MM.1S (cell line): ENCODE data around the gene FGD1.

Source experiments
- DNase-seq: peaks from one replicate; pipeline ENCODE4 v3.0.0-alpha.2; 2015
- H2AFZ ChIP-seq: fragments of 300-600 bp; sonication (generic); 2 replicates; pipeline ENCODE4 v1.6.0; 2016; ENCODE audit warnings: antibody characterized with exemption, low read length
- H3F3A ChIP-seq: fragments of 300-600 bp; sonication (generic); 2 replicates; pipeline ENCODE4 v1.6.1; 2016; ENCODE audit warnings: mild to moderate bottlenecking, antibody characterized with exemption, low read length, moderate library complexity, mixed read lengths; ENCODE audit not compliant: insufficient read depth
- H3K27ac ChIP-seq: fragments of 300-600 bp; sonication (generic); 2 replicates; pipeline ENCODE4 v1.5.1; 2016; ENCODE audit warnings: mild to moderate bottlenecking, low read length
- H3K27me3 ChIP-seq: fragments of 300-600 bp; sonication (generic); replicated peaks from 2 replicates; pipeline ENCODE4 v1.6.0; 2016; ENCODE audit warnings: low read length; ENCODE audit not compliant: insufficient read depth
- H3K36me3 ChIP-seq: fragments of 300-600 bp; sonication (generic); replicated peaks from 2 replicates; pipeline ENCODE4 v1.6.1; 2016; ENCODE audit warnings: mild to moderate bottlenecking, low read length, mixed read lengths; ENCODE audit not compliant: insufficient read depth
- H3K4me1 ChIP-seq: fragments of 300-600 bp; sonication (generic); 2 replicates; pipeline ENCODE4 v1.6.1; 2016; ENCODE audit warnings: low read length, mixed read lengths
- H3K4me2 ChIP-seq: fragments of 300-600 bp; sonication (generic); 2 replicates; pipeline ENCODE4 v1.6.0; 2016; ENCODE audit warnings: low read depth, low read length
- H3K4me3 ChIP-seq: fragments of 300-600 bp; sonication (generic); 2 replicates; pipeline ENCODE4 v1.5.1; 2016; ENCODE audit warnings: low read length, mixed read lengths
- H3K79me2 ChIP-seq: fragments of 300-600 bp; sonication (generic); 2 replicates; pipeline ENCODE4 v1.6.1; 2016; ENCODE audit warnings: mixed run types, low read length, mixed read lengths
- H3K9ac ChIP-seq: fragments of 300-600 bp; sonication (generic); 2 replicates; pipeline ENCODE4 v1.6.1; 2016; ENCODE audit warnings: low read length, mixed read lengths
- H3K9me2 ChIP-seq: fragments of 300-600 bp; sonication (generic); replicated peaks from 2 replicates; pipeline ENCODE4 v1.6.1; 2016; ENCODE audit warnings: mild to moderate bottlenecking, low read length, mixed read lengths; ENCODE audit not compliant: insufficient read depth
- H3K9me3 ChIP-seq: fragments of 300-600 bp; sonication (generic); replicated peaks from 2 replicates; pipeline ENCODE4 v1.6.1; 2016; ENCODE audit warnings: mild to moderate bottlenecking, low read length, mixed read lengths; ENCODE audit not compliant: insufficient read depth
- H4K20me1 ChIP-seq: fragments of 300-600 bp; sonication (generic); 2 replicates; pipeline ENCODE4 v1.6.1; 2016; ENCODE audit warnings: mild to moderate bottlenecking, low read length, moderate library complexity, mixed read lengths; ENCODE audit not compliant: insufficient read depth
- EZH2 ChIP-seq: fragments of 300-600 bp; sonication (generic); optimal IDR thresholded peaks from 2 replicates; pipeline ENCODE3; 2017; ENCODE audit warnings: low read depth, mild to moderate bottlenecking, antibody characterized with exemption, low read length, mixed read lengths
- EZH2phosphoT487 ChIP-seq: fragments of 300-600 bp; sonication (generic); IDR thresholded peaks from 2 replicates; pipeline ENCODE4 v1.6.1; 2018; ENCODE audit warnings: antibody characterized with exemption, low read length
- TF ChIP-seq, protein P1 (sequence below): fragments of 300-600 bp; sonication (generic); IDR thresholded peaks from 2 replicates; pipeline ENCODE4 v1.5.1; 2016; ENCODE audit warnings: antibody characterized with exemption, low read length, mixed read lengths

FGD1 gene

GRCh38 chrX:54419559-54420302 is 76.3 kb downstream of the FGD1 start:
- no peaks in the 10 kb centered on the region for H3K79me2 ChIP-seq
- no peak overlapping the region for H3K4me3 ChIP-seq
- H4K20me1 ChIP-seq = no peaks in the 10 kb centered on the region
- H3K36me3 ChIP-seq = no peaks in the 10 kb centered on the region
- no peak overlapping the region for H3K4me2 ChIP-seq
- H3K4me1 ChIP-seq = no peaks in the 10 kb centered on the region
- H3F3A ChIP-seq = no peaks in the 10 kb centered on the region
- H3K9ac ChIP-seq = no peak overlapping the region
- H3K9me2 ChIP-seq = no peaks in the 10 kb centered on the region
- H3K27ac ChIP-seq = no peak overlapping the region
- no peak overlapping the region for H2AFZ ChIP-seq
- TF ChIP-seq EZH2phosphoT487 (no peak), EZH2 (no peak)
- TF ChIP-seq, protein P1, sequence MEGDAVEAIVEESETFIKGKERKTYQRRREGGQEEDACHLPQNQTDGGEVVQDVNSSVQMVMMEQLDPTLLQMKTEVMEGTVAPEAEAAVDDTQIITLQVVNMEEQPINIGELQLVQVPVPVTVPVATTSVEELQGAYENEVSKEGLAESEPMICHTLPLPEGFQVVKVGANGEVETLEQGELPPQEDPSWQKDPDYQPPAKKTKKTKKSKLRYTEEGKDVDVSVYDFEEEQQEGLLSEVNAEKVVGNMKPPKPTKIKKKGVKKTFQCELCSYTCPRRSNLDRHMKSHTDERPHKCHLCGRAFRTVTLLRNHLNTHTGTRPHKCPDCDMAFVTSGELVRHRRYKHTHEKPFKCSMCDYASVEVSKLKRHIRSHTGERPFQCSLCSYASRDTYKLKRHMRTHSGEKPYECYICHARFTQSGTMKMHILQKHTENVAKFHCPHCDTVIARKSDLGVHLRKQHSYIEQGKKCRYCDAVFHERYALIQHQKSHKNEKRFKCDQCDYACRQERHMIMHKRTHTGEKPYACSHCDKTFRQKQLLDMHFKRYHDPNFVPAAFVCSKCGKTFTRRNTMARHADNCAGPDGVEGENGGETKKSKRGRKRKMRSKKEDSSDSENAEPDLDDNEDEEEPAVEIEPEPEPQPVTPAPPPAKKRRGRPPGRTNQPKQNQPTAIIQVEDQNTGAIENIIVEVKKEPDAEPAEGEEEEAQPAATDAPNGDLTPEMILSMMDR = no peak
- no peaks in the 10 kb centered on the region for H3K27me3 ChIP-seq
- H3K9me3 ChIP-seq = no peaks in the 10 kb centered on the region
- DNase-seq = no peak

DNA sequence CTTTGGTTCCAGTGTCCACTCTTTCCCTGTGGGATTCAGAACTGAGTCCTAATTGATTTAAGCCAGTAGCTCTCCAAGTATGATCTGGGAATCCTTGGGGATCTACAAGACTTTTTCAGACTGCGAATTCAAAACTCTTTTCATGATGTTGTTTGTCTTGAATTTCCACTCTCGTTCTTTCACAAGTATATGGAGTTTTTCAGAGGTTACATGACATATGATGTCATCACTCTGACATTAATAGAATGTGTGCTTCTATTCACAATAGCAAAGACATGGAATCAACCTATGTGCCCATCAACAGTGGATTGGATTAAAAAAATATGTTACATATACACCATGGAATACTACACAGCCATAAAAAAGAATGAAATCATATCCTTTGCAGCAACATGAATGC is 79.1 kb downstream of the FGD1 start:
- H4K20me1 ChIP-seq = no peaks in the 10 kb centered on the region
- H3K79me2 ChIP-seq = no peaks in the 10 kb centered on the region
- H3K4me2 ChIP-seq = no peak overlapping the region

DNA sequence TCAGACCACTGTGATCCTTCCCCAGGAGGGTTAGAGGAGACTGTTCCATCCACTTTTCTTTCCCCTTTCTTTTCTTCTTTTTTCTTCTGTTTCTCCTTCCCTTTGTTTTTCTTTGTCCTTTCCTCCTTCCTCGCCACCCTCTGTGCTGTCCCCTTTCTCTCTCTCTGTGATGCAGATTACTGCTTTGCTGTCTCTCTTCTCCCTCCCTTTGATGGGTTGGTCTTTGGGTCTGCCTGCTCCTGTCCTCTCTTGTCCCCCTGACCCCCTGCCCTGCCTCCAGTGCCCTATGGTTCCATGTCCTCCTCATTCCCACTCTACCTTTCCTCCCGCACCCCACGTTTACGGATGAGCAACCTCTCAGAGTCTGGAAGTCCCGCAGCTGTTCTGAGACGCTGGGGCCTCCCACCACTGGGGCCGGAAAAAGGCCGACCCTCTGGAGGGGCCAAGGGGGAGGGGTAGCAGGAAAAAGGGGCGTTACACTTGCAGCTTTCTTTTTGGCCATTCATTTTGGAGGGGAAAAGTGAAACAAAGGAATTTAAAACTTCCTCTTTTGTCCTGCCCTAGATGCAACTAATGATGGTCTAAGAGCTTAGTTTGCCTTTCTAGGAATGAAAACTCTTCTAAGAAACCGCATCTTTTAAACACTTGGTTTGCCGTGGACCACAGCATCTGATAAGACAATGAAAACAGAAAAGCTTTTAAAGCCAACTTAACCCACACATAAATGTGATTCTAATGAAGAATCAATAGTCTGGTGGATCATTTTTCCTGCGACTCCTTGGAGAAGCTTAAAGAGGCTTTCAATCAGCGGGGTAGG is 80.3 kb downstream of the FGD1 start:
- H2AFZ ChIP-seq = no peak overlapping the region
- no peaks in the 10 kb centered on the region for H3K9me3 ChIP-seq
- no peak overlapping the region for H3K4me2 ChIP-seq
- H3K79me2 ChIP-seq = no peaks in the 10 kb centered on the region
- H4K20me1 ChIP-seq = no peaks in the 10 kb centered on the region
- H3K4me3 ChIP-seq = no peak overlapping the region
- no peaks in the 10 kb centered on the region for H3F3A ChIP-seq
- TF ChIP-seq EZH2phosphoT487 = no peak
- TF ChIP-seq, protein P1 = no peak
- TF ChIP-seq EZH2 = no peak
- H3K9me2 ChIP-seq = no peaks in the 10 kb centered on the region
- no peaks in the 10 kb centered on the region for H3K4me1 ChIP-seq
- H3K27ac ChIP-seq = no peak overlapping the region
- no peaks in the 10 kb centered on the region for H3K36me3 ChIP-seq
- no peak for DNase-seq
- H3K9ac ChIP-seq = no peak overlapping the region
- no peaks in the 10 kb centered on the region for H3K27me3 ChIP-seq

More for the DNA sequence above, 79.1 kb downstream of the FGD1 start:
- H2AFZ ChIP-seq = no peak overlapping the region
- H3K4me1 ChIP-seq = no peaks in the 10 kb centered on the region
- TF ChIP-seq EZH2phosphoT487 = no peak
- no peak for TF ChIP-seq EZH2
- TF ChIP-seq, protein P1 = no peak
- no peaks in the 10 kb centered on the region for H3K36me3 ChIP-seq
- no peak for DNase-seq
- no peaks in the 10 kb centered on the region for H3K9me3 ChIP-seq
- H3K27ac ChIP-seq = no peak overlapping the region
- H3F3A ChIP-seq = no peaks in the 10 kb centered on the region
- no peaks in the 10 kb centered on the region for H3K27me3 ChIP-seq
- no peak overlapping the region for H3K9ac ChIP-seq
- no peaks in the 10 kb centered on the region for H3K9me2 ChIP-seq
- no peak overlapping the region for H3K4me3 ChIP-seq
